SK-N-SH treated with all-trans-retinoic acid at 6 μM for 48 hours (cell line): ENCODE data around the gene TMEM14A.

ENCODE experiments used
- ATAC-seq: fragments of 200-7000 bp; cut with Tn5 transposase; 3 replicates; pipeline ENCODE4 v1.9.1; 2020; ENCODE audit warnings: mild to moderate bottlenecking, moderate library complexity
- ARNTL ChIP-seq: fragments of 450-650 bp; formaldehyde crosslinking; IDR thresholded peaks from 2 replicates; pipeline ENCODE4 v1.5.0; 2020; ENCODE audit warnings: low read depth, mild to moderate bottlenecking, moderate library complexity, borderline replicate concordance
- BACH2 ChIP-seq: fragments of 250-450 bp; sonication (Bioruptor Pico); IDR thresholded peaks from 2 replicates; pipeline ENCODE4 v1.9.0; 2021; ENCODE audit warnings: mild to moderate bottlenecking, borderline replicate concordance
- CREB5 ChIP-seq: fragments of 250-450 bp; sonication (Bioruptor Pico); IDR thresholded peaks from 2 replicates; pipeline ENCODE4 v1.5.1; 2020; ENCODE audit warnings: low read depth, mild to moderate bottlenecking, moderate library complexity
- CSRNP3 ChIP-seq: fragments of 250-450 bp; sonication (Bioruptor Pico); IDR thresholded peaks from 2 replicates; pipeline ENCODE4 v1.5.1; 2021; ENCODE audit warnings: mild to moderate bottlenecking, moderate library complexity
- GLIS3 ChIP-seq: fragments of 250-450 bp; sonication (Bioruptor Pico); IDR thresholded peaks from 2 replicates; pipeline ENCODE4 v1.5.0; 2020; ENCODE audit warnings: mild to moderate bottlenecking, moderate library complexity
- ISL1 ChIP-seq: fragments of 250-450 bp; sonication (Bioruptor Pico); IDR thresholded peaks from 2 replicates; pipeline ENCODE4 v2.1.2; 2022; ENCODE audit warnings: mild to moderate bottlenecking, moderate library complexity
- OSR1 ChIP-seq: fragments of 250-450 bp; sonication (Bioruptor Pico); IDR thresholded peaks from 2 replicates; pipeline ENCODE4 v1.8.0; 2022; ENCODE audit warnings: moderate library complexity, mild to moderate bottlenecking, inconsistent platforms
- POU6F1 ChIP-seq: fragments of 250-450 bp; sonication (Bioruptor Pico); IDR thresholded peaks from 2 replicates; pipeline ENCODE4 v1.8.0; 2021; ENCODE audit warnings: low read depth, mild to moderate bottlenecking, moderate library complexity, borderline replicate concordance
- PPARA ChIP-seq: fragments of 250-450 bp; sonication (Bioruptor Pico); IDR thresholded peaks from 2 replicates; pipeline ENCODE4 v1.5.0; 2020; ENCODE audit warnings: mild to moderate bottlenecking, borderline replicate concordance
- RARB ChIP-seq: fragments of 250-450 bp; sonication (Bioruptor Pico); IDR thresholded peaks from 2 replicates; pipeline ENCODE4 v1.8.0; 2021; ENCODE audit warnings: mild to moderate bottlenecking, moderate library complexity
- SNAI2 ChIP-seq: fragments of 250-450 bp; sonication (Bioruptor Pico); IDR thresholded peaks from 2 replicates; pipeline ENCODE4 v1.5.0; 2020; ENCODE audit warnings: mild to moderate bottlenecking, moderate library complexity
- TCF4 ChIP-seq: fragments of 250-450 bp; sonication (Bioruptor Pico); IDR thresholded peaks from 2 replicates; pipeline ENCODE4 v1.8.0; 2021; ENCODE audit warnings: mild to moderate bottlenecking, moderate library complexity, borderline replicate concordance
- TOX ChIP-seq: fragments of 250-450 bp; sonication (Bioruptor Pico); IDR thresholded peaks from 2 replicates; pipeline ENCODE4 v1.8.0; 2021; ENCODE audit warnings: mild to moderate bottlenecking, moderate library complexity, borderline replicate concordance
- ZC3H10 ChIP-seq: fragments of 250-450 bp; sonication (Bioruptor Pico); IDR thresholded peaks from 2 replicates; pipeline ENCODE4 v1.5.1; 2021; ENCODE audit warnings: mild to moderate bottlenecking, moderate library complexity
- ZFP3 ChIP-seq: fragments of 250-450 bp; sonication (Bioruptor Pico); IDR thresholded peaks from 2 replicates; pipeline ENCODE4 v1.5.0; 2020; ENCODE audit warnings: mild to moderate bottlenecking, moderate library complexity
- ZFP30 ChIP-seq: fragments of 450-650 bp; formaldehyde crosslinking; IDR thresholded peaks from 2 replicates; pipeline ENCODE4 v1.5.0; 2022; ENCODE audit warnings: mild to moderate bottlenecking, moderate library complexity
- ZNF565 ChIP-seq: fragments of 450-650 bp; formaldehyde crosslinking; conservative IDR thresholded peaks from 2 replicates; pipeline ENCODE4 v1.5.0; 2020; ENCODE audit warnings: low read depth, mild to moderate bottlenecking, moderate library complexity
- ZNF70 ChIP-seq: fragments of 450-650 bp; formaldehyde crosslinking; IDR thresholded peaks from 2 replicates; pipeline ENCODE4 v1.5.0; 2020; ENCODE audit warnings: mild to moderate bottlenecking, moderate library complexity
- ZNF8 ChIP-seq: fragments of 450-650 bp; formaldehyde crosslinking; IDR thresholded peaks from 2 replicates; pipeline ENCODE4 v1.5.0; 2020; ENCODE audit warnings: mild to moderate bottlenecking, moderate library complexity
- TF ChIP-seq, protein P1 (sequence below): fragments of 250-450 bp; sonication (Bioruptor Pico); IDR thresholded peaks from 2 replicates; pipeline ENCODE4 v1.5.0; 2020; ENCODE audit warnings: mild to moderate bottlenecking, moderate library complexity
- TF ChIP-seq, protein P2 (sequence below): fragments of 250-450 bp; sonication (Bioruptor Pico); IDR thresholded peaks from 2 replicates; pipeline ENCODE4 v1.8.0; 2020; ENCODE audit warnings: mild to moderate bottlenecking, moderate library complexity, borderline replicate concordance

TMEM14A gene

DNA sequence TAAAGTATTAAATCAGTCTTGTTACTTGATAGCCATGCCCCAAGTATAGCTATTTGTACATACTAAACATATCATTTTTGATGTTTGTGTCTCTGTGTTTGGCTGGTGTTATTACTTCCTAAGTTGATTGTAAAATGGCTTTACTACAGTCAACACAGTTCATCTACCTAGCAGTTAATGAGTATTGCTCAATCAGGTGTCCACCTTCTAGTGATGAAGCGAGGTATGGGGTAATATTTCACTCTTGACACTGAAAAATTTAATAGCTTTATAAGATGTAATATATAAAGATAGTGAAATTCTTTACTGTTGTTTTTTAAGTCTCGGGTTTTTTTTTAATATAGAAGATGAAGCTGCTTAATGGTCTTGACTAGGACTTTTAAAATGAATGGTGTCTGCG lies 18.9 kb downstream of the TMEM14A start (continued):
- TF ChIP-seq, protein P1, sequence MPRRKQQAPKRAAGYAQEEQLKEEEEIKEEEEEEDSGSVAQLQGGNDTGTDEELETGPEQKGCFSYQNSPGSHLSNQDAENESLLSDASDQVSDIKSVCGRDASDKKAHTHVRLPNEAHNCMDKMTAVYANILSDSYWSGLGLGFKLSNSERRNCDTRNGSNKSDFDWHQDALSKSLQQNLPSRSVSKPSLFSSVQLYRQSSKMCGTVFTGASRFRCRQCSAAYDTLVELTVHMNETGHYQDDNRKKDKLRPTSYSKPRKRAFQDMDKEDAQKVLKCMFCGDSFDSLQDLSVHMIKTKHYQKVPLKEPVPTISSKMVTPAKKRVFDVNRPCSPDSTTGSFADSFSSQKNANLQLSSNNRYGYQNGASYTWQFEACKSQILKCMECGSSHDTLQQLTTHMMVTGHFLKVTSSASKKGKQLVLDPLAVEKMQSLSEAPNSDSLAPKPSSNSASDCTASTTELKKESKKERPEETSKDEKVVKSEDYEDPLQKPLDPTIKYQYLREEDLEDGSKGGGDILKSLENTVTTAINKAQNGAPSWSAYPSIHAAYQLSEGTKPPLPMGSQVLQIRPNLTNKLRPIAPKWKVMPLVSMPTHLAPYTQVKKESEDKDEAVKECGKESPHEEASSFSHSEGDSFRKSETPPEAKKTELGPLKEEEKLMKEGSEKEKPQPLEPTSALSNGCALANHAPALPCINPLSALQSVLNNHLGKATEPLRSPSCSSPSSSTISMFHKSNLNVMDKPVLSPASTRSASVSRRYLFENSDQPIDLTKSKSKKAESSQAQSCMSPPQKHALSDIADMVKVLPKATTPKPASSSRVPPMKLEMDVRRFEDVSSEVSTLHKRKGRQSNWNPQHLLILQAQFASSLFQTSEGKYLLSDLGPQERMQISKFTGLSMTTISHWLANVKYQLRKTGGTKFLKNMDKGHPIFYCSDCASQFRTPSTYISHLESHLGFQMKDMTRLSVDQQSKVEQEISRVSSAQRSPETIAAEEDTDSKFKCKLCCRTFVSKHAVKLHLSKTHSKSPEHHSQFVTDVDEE (CRISPR knock-in tag), result no peak
- TF ChIP-seq ARNTL (CRISPR knock-in tag), result no peak

- TF ChIP-seq BACH2 (CRISPR knock-in tag) (no peak), OSR1 (CRISPR knock-in tag) (no peak), RARB (CRISPR knock-in tag) (no peak), ZNF70 (CRISPR knock-in tag) (no peak), ISL1 (CRISPR knock-in tag) (no peak), CREB5 (no peak)
Observed at GRCh38 chr6:52691718-52692117, 20.8 kb downstream of the TMEM14A start.

DNA sequence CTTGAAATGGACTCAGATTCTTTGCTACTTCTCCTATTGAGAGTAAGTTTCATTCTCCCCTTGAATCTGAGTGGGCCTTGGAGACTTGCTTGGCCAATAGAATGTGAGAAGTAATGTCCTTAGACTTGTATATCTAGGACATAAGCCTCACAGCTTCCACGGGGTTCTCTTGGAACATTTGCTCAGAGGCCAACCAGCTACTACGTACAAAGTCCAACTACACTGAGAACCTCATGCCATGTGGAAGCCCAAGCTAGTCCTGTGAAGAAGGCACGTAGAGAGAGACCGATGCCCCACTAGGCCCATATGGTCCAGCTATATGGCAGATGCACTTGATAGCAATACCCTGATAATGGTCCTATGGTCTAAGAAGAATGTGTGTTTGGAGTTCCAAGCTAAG lies 22.9 kb downstream of the TMEM14A start:
- ATAC-seq, result no peak
- TF ChIP-seq TOX (CRISPR knock-in tag) (no peak), ARNTL (CRISPR knock-in tag) (no peak), ZFP30 (CRISPR knock-in tag) (no peak), GLIS3 (CRISPR knock-in tag) (no peak), ZNF565 (CRISPR knock-in tag) (no peak), ZC3H10 (CRISPR knock-in tag) (no peak), POU6F1 (CRISPR knock-in tag) (no peak), ISL1 (CRISPR knock-in tag) (no peak), CSRNP3 (no peak), BACH2 (CRISPR knock-in tag) (no peak), TCF4 (no peak), RARB (CRISPR knock-in tag) (no peak), PPARA (no peak), ZNF8 (CRISPR knock-in tag) (no peak), ZNF70 (CRISPR knock-in tag) (no peak), ZFP3 (no peak), SNAI2 (CRISPR knock-in tag) (no peak), CREB5 (no peak)
- TF ChIP-seq, protein P1 (CRISPR knock-in tag), result no peak
- TF ChIP-seq, protein P2, sequence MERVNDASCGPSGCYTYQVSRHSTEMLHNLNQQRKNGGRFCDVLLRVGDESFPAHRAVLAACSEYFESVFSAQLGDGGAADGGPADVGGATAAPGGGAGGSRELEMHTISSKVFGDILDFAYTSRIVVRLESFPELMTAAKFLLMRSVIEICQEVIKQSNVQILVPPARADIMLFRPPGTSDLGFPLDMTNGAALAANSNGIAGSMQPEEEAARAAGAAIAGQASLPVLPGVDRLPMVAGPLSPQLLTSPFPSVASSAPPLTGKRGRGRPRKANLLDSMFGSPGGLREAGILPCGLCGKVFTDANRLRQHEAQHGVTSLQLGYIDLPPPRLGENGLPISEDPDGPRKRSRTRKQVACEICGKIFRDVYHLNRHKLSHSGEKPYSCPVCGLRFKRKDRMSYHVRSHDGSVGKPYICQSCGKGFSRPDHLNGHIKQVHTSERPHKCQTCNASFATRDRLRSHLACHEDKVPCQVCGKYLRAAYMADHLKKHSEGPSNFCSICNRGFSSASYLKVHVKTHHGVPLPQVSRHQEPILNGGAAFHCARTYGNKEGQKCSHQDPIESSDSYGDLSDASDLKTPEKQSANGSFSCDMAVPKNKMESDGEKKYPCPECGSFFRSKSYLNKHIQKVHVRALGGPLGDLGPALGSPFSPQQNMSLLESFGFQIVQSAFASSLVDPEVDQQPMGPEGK (CRISPR knock-in tag), result no peak
- TF ChIP-seq, all 23 proteins: peak for 0

More at GRCh38 chr6:52691718-52692117, 20.8 kb downstream of the TMEM14A start:
- ATAC-seq, result no peak
